MM.1S (cell line): ENCODE data around the gene ODAM.

ENCODE experiments used
- EZH2 ChIP-seq: fragments of 300-600 bp; sonication (generic); optimal IDR thresholded peaks from 2 replicates; pipeline ENCODE3; 2017; ENCODE audit warnings: low read depth, mild to moderate bottlenecking, antibody characterized with exemption, low read length, mixed read lengths
- EZH2phosphoT487 ChIP-seq: fragments of 300-600 bp; sonication (generic); IDR thresholded peaks from 2 replicates; pipeline ENCODE4 v1.6.1; 2018; ENCODE audit warnings: antibody characterized with exemption, low read length
- TF ChIP-seq, protein P1 (sequence below): fragments of 300-600 bp; sonication (generic); IDR thresholded peaks from 2 replicates; pipeline ENCODE4 v1.5.1; 2016; ENCODE audit warnings: antibody characterized with exemption, low read length, mixed read lengths

- TF ChIP-seq, protein P1, sequence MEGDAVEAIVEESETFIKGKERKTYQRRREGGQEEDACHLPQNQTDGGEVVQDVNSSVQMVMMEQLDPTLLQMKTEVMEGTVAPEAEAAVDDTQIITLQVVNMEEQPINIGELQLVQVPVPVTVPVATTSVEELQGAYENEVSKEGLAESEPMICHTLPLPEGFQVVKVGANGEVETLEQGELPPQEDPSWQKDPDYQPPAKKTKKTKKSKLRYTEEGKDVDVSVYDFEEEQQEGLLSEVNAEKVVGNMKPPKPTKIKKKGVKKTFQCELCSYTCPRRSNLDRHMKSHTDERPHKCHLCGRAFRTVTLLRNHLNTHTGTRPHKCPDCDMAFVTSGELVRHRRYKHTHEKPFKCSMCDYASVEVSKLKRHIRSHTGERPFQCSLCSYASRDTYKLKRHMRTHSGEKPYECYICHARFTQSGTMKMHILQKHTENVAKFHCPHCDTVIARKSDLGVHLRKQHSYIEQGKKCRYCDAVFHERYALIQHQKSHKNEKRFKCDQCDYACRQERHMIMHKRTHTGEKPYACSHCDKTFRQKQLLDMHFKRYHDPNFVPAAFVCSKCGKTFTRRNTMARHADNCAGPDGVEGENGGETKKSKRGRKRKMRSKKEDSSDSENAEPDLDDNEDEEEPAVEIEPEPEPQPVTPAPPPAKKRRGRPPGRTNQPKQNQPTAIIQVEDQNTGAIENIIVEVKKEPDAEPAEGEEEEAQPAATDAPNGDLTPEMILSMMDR, result no peak
- no peak for TF ChIP-seq EZH2phosphoT487
- no peak for TF ChIP-seq EZH2
These were observed 2.3 kb downstream of the ODAM start for GRCh38 chr4:70197842-70198241.
